ENCODE measurements around the gene LRMDA.
"Not testable (repeated sequence)": the region's sequence is repeated elsewhere in the genome, so short reads cannot be mapped to it uniquely, and the experiment has no call there.

Gene LRMDA

DNA sequence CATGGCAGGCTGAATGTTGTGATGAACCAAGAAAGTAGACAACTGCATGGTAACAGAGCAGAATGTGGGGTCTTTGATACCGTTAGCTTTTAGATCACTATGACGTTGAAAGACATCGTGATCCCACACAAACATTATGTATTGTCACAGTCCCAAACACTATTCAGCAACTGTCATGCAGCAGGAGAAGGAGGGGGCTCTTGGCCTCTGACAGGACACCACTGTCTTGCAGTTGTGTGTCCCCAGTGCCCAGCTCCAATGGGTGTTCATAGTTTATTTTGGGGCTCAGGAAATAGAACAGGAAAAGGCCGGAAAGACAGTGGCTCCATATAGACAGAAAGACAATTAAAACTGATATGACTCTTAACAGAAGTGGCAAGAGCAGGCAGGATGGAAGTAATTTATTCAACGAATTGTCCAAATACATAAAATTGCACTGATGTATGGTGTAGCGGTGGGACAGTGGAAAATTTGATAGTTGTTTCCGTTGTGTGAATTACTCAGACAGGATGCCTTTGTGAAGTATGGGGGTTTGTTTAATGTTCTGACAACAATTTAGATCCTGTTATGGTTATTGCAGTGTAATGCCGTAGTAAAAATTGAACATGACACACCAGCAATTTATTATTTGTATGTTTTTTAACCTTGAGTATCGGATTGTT lies 292.0 kb downstream of the LRMDA start:
- DNase-seq = no peak

DNA sequence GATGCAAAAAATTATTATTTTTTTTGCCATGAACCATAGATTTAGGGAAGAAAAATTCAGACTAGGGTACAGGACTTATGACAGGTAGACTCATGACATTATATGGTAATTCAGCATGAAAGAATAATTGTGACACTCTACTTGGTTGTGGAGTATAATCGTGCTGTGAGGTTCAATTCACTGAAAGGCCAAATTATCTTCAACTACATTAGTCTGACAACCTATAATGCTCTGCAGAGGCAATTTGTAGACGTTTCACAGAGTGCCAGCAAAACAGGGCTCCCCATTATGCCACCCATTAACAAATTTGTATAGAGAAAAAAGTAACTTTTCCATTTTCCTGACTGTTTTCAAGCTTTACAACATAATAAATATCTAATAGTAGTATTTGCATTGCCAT lies 292.6 kb downstream of the LRMDA start:
- no peak for DNase-seq

DNA sequence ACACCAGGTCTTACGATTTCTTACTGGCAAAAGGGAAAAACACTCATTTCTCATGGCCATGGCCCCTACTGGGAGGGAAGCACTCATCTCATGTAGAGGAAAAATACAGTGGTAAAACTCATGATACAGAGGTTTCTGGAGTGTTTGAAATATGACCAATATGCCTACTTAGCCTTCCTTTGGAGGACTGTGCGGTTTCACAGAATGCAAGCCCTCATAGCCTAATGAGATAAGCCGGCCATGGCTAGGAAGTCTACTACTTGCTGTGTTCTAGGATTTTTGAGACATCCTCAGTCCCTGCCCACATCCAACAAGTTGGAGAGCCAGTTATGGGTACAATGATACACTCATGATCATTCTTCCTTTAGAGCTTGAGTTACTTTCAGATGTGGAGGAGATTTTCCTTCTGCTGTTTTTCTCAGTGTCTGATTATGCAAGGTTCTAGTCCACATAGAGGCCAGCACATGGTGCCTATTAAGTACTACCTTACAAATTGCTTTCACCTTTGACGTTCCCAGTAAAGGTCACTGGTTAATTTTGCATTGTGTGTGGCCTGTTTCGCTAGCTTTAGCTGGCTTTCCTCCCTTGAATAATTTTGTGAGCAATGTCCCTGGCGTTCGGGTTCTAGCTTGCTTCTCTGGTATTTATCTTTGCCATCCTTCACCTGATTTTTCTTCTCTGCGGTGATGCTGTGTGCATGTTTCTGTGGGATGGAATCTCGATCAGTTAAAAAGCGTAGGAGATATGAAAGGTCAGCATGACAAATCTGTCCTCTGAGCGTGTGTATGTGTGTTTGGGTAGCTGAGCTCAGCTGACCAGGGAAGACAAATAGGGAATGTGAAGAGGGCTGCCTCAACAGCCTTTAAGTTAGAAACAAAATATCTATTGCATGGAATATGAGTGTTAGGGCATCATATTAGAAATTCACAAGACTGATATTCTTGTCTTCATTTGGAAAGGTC lies 295.4 kb downstream of the LRMDA start:
- DNase-seq = no peak

DNA sequence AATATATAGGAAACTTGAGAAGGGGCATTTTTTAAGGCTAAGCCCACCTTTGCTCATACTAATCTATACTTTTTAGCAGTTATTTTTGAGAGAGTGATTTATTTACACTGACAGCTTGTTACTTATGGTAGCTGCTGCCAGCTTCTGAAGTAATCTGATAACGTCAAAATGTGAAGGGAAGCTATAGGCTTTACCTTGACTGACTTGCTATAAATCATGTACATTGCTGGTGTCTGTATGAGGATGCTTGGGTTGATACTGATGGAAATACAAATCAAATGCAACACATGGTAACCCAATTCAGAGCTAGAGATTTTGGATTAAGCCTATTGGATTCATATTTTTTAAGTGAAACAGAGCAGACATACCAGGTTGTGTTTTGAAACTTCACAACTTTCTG lies 299.4 kb downstream of the LRMDA start:
- no peak for DNase-seq

DNA sequence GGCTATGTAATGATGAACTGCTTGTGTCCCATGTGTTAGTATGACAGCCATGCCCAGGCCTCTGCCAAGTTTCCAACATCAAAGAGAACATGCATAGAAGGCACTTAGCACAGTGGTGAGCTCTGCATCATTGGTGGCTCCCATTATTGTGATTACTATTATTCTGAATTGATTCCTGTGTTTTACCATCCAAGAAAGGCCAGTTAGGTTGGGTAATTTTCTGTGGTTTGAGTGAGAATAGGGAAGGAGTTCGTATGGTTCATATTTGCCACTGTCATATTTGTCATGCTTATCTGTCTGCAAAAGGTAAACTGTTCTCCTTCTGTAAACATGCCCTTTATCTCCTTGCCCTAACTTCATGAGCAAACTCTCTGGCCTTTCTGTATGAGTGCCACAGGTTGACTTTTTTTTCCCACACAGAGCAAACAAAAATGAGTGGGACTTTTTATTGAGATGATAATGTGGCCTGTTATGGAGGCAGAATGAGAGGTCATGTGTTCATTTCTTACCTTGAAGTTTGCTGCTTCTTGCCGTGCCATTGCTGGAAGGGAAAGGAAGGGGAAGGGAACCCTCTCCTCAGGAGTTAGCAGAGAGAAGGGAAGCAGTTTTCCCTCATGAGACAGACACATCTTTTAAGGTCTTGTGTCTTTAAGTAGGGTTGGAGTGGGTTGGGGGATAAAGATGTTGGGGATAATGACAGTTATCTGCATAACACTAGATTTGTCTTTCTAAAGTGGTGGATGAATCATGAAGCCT lies 301.9 kb downstream of the LRMDA start:
- DNase-seq = no peak

DNA sequence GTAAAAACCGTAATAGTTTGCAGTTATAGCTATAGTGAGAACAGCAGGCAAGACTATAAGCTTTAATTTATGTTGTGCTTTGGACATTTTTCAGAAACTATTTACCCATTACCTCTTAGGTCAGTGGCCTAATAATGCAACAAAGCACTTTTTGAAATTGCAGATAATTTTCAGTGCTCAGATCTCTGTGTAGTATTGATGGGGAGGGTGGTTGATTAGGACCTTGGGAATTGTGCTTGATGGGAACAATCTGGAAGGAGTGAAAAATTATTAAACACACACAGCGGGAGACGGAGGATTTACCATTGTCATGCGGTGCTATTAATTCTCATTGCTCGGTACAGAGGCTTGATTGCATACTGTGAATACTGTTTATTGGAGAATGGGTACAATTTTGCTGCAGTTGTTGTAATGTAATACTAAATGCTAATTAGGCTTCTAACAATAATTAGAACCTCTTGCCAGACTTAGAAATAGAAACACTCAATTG lies 304.8 kb downstream of the LRMDA start:
- DNase-seq = no peak

DNA sequence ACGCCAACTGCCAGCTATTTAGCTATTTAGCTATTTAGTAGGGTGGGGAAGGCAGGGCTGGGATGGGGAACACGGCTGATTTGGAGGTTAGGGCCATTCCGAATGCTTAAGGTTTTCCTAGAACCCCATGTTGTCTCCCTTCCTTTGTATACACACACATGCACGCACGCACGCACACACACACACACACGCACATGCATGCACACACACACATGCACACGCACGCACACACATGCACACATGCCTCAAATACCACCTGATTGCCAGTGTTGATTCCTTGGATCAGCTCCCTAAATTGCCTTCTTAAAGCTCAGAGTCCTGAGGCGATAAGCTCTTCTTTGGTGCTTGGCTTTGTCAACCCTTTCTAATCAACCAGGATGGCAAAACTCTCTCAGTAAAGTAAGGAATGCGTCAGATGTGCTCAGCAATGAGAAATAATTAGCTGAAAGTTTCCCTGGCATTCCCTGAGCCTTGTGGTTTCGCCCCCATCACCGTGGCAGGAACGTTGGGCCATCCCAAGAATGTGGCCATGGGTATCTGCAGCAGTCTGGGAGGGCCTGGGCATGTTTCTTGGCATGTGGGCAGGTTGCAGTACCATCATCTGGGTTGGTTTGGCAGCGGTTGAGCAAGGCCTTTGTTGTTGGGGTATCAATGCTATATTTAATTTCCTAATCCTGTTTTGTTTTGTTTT lies 305.6 kb downstream of the LRMDA start:
- DNase-seq = no peak

DNA sequence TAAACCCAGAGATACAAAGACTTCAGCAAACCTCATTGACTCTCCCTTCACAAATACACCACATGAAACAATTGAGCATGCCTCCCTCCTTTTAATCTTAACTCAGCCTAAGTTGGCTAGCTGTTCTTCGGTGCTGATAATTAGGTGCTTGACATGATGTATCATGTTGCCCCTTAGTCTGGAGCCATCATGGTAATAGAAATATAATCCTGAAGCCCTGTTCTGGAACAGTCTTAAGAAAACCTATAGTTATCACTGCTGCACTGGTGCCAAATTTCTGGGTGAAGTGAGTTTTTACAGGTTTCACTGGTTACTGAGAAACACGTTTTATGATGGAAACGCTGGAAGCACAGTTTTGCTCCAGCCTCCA lies 306.1 kb downstream of the LRMDA start:
- no peak for DNase-seq

DNA sequence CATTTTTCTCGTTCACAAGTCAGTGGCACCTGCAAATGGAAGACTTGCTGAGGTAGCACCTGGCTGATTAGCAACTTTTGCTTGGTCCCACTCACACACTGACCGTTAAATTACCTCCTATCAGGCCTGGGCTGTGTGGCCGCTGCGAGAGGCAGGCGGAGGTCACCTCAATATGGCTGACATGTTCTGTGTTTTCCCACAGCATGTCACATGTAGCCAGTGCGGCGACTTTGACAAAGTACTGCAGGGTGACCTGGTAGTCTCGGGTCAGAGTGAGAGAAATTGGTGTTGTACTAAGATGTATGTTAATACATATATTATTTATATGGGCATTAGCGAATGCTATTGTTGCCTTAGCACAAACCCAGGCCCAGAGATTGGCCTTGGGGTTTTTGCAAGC lies 307.5 kb downstream of the LRMDA start:
- no peak for DNase-seq

DNA sequence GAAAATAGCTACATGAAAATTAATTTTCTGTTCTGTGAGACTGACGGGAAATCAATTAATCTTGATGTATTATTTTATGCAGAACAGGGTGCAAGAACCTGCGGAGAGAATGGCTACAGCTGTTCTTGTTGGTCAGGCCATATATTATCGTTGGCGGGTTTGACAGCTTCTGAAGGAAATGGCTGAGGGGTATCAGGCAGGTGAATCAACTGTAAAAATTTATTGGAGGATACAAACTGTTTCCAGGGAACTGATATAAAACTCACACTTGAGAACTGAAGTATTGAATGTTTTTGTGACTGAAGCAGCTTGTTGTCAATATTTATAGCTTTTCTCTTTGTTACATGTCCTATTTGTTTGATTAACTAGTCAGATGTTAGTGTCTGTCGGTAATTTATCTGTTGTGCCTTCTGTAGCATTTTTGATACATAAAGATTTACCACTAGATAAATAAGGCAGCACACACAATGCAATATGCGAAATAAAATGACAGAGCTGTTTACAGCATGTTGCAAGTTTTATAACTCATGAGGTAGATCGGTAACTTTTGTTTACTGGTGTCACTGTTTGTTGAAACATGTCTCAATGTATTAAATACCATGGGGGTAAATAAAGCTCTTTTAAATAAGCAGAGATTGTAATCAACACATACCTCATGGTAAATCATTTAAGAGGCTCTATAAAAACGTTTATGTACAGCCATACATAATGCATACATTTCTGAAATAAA lies 308.2 kb downstream of the LRMDA start:
- DNase-seq = peak; percentile 70

DNA sequence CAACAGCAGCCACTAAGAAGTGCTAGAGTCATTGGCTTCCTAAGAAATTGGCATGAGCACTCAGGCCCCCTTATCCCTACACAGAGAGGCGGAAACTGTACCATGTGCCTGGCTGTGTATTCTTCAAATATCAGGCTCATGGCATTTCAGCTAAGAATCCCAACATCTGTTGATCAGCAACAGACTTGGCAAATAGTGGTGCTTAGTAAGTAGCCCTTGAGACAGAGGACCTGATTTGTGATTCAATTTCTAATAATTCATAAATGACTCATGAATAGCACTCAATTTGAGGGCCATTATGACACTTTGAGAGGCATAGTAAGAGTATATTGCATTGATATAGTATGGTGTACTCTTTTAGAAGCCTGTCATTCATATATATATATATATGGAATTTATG lies 309.1 kb downstream of the LRMDA start:
- DNase-seq = no peak

DNA sequence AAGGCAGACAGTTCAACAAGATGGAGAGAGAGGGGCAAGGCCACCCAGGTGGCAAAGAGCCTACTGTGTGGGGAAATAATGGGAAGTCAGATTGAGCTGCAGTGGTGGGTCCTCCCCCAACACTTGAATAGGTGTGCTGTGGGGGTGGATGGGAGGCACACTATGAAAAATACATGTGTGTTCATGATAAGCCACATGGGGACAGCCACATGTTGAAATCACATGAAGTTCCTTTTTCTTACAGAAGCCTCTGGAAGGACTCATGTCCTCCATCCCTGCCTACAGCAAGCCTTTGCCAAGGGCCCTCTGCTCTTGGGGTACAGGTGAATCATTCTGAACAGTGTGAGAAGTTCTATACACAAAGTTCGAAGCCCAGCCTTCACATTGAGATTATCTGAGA lies 310.9 kb downstream of the LRMDA start:
- DNase-seq = no peak

DNA sequence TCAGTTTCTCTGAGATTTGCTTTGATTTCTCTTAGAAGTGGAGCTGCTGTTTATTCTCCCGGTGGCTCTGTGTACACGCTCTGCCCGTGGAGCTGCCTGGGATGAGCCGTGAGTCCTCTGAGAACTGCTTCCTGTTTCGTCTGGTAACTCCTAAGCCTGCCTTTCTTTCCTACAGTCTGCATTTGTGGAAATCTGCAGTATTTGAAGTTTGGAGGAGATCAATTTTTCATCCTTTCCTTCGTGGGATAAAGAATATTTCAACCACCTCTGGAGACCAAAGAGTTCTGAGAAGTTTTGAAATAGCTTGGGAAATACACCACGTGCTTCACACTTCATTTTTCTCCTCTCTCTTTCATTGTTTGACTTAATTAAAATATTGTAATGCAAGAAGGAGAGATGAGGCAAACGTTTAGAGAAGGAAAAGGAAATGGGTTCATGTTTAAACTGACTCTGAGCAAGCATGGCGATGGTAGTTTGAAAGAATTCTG lies 311.9 kb downstream of the LRMDA start:
- DNase-seq = no peak

DNA sequence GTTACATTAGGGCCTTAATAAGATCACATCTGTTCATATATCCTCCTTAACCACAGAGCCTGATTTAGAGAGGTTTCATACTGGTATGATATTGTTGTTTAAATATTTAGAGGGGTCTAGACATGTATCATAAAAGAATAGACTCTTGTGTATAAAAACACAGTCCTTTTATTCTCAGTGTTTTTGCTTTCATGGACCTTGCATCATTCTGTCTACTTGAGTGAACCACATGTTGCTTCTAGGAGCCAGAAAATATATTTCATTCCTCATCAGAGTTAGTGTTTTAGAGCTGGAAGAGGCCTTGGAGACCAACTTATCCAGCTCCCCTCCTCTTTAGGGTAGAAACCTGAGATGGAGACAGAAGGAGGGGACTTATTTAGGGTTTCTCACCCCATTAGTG lies 312.8 kb downstream of the LRMDA start:
- DNase-seq = no peak

DNA sequence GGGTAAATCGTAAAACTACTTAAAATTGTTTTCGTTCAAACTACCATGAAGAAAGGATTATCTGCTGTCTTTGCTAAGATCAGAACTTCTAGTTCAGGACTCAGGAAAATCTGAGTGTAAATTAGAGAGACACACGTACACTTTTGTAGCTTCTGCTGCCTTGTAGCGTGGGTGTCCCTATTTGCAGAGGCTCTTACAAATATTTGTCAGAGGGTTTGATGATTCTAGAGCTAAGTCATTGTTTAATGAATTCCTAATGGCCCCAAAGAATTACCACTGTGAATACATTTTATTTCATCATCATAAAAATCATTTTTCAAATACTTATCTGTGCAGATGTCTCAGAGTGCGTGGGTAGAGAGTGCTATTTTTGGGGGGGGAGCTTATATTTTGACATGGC lies 314.9 kb downstream of the LRMDA start:
- no peak for DNase-seq

DNA sequence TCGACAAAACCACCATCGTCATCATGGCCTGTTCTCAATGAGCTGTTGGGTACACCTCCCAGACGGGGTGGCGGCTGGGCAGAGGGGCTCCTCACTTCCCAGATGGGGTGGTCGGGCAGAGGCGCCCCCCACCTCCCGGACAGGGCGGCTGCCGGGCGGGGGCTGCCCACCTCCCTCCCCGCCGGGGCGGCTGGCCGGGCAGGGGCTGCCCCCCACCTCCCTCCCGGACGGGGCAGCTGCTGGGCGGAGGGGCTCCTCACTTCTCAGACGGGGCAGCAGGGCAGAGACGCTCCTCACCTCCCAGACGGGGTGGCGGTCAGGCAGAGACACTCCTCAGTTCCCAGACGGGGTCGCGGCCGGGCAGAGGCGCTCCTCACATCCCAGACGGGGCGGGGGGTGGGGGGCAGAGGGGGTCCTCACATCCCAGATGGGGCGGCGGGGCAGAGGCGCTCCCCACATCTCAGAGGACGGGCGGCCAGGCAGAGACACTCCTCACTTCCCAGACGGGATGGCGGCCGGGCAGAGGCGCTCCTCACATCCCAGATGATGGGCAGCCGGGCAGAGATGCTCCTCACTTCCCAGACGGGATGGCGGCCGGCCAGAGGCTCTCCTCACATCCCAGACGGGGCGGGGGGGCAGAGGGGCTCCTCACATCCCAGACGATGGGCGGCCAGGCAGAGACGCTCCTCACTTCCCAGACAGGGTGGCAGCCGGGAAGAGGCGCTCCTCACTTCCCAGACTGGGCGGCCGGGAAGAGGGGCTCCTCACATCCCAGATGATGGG lies 318.9 kb downstream of the LRMDA start:
- not testable (repeated sequence) for DNase-seq

DNA sequence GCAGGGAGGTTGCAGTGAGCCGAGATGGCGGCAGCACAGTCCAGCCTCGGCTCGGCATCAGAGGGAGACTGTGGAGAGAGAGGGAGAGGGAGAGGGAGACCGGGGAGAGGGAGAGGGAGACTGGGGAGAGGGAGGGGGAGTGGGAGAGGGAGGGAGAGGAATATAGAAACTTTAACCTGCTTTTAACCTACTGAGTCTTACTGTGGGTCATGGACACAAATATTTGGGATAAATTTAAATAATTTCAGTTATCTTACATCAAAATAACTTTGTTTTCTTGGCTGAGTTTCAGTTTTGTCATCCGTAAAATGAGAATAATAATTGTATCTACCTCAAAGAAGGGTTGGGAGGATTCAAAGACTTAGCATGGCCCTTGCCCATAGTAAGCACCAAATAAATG lies 319.8 kb downstream of the LRMDA start:
- DNase-seq = no peak

DNA sequence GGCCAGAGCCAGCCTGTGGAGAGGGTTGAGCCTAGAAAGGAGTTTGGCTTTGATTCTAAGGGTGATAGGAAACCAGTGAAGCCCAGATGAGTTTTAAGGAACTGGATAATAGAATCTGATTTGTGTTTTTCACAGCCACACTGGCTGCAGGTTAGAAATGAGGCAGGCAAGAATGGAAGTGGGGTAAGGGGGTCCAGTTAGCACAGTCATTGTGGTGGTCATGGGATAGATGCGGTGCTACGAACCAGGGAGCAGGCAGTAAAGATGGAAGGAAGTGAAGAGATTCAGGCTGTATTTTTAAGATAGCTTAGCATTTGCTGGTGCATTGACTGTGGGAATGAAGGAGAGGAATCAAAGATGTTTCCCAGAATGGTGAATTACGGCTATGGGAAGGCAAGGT lies 322.2 kb downstream of the LRMDA start:
- DNase-seq = no peak

DNA sequence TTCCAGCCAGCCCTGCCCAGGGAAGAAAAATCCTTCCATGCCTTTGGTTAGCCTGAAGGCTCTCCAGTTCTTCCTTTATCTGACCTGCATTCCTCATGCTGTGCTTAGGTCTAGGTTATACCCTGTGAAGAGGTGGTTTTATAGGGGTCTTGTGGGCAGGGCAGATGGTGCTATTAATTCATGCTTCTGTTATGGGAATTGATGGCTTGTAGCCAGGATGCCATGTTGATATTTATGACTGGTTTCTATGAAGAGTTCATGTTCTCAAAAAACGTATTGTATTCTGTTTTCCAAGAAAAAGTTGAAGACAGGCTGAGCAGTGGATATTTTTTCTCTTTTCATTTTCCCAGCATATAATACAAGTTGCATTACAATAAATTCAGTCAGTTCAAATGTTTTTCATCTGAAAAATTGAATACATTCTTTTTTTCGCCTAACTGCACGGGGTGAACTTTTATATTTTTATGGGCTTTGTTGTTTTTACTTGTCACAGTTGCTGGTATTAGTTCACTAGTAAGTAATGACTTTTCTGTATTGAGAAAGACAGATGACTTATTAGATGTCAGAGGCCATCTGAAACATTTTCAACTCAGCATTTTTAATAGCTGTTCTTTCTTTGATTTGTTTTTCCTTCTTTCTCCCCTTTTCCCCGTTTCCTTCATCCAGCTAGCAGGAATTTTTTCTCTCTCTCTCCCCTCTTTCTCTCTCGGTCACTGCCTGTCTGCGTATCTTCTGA lies 322.8 kb downstream of the LRMDA start:
- no peak for DNase-seq

DNA sequence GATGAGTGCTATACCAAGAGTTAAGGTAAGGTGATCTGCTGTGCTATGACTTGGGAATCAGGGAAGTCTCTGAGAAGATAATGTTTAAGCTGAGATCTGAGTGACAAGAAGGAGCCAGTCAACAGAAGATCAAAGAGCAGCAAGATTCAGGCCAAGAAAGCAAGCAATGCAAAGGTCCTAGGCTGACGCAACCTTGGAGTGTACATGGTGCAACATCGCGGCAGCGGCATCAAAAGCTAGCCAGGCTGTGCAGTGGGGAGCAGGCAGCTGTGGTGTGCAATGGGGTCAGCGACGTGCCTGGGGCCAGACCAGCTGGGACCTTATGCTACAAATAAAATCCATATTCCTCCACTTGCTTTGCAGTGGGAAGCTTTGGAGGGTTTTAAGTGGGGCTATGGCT lies 324.1 kb downstream of the LRMDA start:
- DNase-seq = no peak

DNA sequence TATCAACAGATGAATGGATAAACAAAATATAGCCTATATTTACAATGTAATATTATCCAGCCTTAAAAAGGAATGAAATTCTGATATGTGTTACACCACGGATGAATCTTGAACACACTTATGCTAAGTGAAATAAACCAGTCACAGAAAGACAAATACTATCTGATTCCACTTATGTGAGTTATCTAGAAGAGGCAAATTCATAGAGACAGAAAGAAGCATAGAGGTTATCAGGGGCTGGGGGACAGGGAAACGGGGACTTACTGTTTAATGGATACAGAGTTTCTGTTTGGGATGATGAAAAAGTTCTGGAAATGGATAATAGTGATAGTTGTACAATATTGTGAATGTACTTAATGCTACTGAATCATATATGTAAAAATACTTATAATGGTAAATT lies 329.9 kb downstream of the LRMDA start:
- no peak for DNase-seq
